C4-2B (cell line): ENCODE results near the gene DSCAML1.

Experiments
- ZFX ChIP-seq: fragments of 450-650 bp; IDR thresholded peaks from 2 replicates; pipeline ENCODE4 v1.6.1; 2017
- TF ChIP-seq, protein P1 (sequence below): fragments of 450-650 bp; conservative IDR thresholded peaks from 2 replicates; pipeline ENCODE4 v1.5.1; 2017; ENCODE audit warnings: mild to moderate bottlenecking

- TF ChIP-seq, protein P1, sequence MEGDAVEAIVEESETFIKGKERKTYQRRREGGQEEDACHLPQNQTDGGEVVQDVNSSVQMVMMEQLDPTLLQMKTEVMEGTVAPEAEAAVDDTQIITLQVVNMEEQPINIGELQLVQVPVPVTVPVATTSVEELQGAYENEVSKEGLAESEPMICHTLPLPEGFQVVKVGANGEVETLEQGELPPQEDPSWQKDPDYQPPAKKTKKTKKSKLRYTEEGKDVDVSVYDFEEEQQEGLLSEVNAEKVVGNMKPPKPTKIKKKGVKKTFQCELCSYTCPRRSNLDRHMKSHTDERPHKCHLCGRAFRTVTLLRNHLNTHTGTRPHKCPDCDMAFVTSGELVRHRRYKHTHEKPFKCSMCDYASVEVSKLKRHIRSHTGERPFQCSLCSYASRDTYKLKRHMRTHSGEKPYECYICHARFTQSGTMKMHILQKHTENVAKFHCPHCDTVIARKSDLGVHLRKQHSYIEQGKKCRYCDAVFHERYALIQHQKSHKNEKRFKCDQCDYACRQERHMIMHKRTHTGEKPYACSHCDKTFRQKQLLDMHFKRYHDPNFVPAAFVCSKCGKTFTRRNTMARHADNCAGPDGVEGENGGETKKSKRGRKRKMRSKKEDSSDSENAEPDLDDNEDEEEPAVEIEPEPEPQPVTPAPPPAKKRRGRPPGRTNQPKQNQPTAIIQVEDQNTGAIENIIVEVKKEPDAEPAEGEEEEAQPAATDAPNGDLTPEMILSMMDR = no peak
- no peak for TF ChIP-seq ZFX
Measured at GRCh38 chr11:117638911-117639543, 158.0 kb downstream of the DSCAML1 start.
